NT2/D1 (cell line): Measurements from ENCODE around the gene DROSHA.

Source experiments
- SUZ12 ChIP-seq: IDR thresholded peaks from 2 replicates; pipeline ENCODE4 v1.6.1; 2011; ENCODE audit not compliant: insufficient read length, insufficient read depth; ENCODE audit errors: extremely low read depth
- YY1 ChIP-seq: IDR thresholded peaks from 2 replicates; pipeline ENCODE4 v1.6.1; 2011; ENCODE audit not compliant: insufficient read length, insufficient read depth
- ZNF274 ChIP-seq: IDR thresholded peaks from 2 replicates; pipeline ENCODE4 v1.6.1; 2011; ENCODE audit warnings: mild to moderate bottlenecking, low read depth, low read length

DNA sequence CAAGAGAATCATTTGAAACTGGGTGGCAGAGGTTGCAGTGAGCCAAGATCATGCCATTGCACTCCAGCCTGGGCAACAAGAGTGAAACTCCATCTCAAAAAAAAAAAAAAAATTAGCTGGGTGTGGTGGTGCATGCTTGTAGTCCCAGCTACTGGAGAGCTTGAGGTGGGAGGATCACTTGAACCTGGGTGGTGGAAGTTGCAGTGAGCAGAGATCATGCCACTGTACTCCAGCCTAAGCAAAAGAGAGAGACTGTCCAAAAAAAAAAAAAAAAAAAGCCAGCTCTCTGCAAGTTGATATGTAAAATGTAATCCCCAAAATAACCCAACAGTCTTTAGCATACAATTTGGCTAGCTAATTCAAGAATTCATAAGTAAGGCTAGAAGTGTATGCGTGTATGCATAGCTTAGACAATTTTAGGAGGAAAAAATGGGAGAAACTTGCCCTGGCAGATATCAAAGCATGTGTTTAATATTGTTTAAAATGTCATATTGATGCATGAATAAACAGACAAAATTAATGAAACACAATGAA lies 36.5 kb upstream of the DROSHA start:
- TF ChIP-seq YY1 (no peak), SUZ12 (no peak), ZNF274 (no peak)
